Renal cortex interstitium (tissue), 11 donors: Measurements from ENCODE around the gene DCDC2C. TPM values are rescaled to one million over a fixed set of nuclear protein-coding genes. Genes with fewer than 3 reads are reported as not detected.

Experiments used
- DNase-seq, 11 donors: peaks; one replicate each; pipeline ENCODE4 v3.0.0-alpha.2; 2013; ENCODE audit warnings: low read depth in 9 of 11, low spot score in 4 of 11; ENCODE audit errors: extremely low read depth in 1 of 11
- polyA plus RNA-seq, 3 donors: library from polyadenylated mRNA; unstranded; fragments of 120-200 nt; gene quantifications; one replicate each; pipeline ENCODE4 v1.2.1, GENCODE V29; 2013; ENCODE audit not compliant: insufficient read length in 3 of 3

Gene DCDC2C
- polyA plus RNA-seq, 3 donors: 0.32 to 0.56 TPM; not detected in 1

DNA sequence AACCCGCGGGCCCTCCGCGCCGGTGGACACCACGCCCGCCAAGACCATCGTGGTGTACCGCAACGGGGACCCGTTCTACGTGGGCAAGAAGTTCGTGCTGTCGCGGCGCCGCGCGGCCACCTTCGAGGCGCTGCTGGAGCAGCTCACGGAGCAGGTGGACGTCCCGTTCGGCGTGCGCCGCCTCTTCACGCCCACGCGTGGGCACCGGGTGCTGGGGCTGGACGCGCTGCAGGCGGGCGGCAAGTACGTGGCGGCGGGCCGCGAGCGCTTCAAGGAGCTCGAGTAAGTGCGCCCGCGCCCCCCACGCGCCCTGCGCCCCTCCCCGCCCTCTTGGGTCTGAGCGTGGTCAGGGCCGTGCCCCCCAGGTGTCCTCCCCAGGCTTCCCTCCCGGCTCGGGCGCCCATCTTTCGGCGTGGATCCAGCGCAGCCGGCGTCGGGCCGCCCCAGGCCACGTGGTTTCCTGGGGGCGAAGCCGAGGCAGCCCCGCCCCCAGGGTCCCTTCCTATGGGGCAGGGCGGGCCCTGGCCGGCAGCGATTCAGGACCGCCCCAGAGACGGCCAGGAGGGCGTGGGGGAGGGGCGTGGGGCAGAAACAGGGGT is 481 bp downstream of the DCDC2C start:
- DNase-seq: no peak

DNA sequence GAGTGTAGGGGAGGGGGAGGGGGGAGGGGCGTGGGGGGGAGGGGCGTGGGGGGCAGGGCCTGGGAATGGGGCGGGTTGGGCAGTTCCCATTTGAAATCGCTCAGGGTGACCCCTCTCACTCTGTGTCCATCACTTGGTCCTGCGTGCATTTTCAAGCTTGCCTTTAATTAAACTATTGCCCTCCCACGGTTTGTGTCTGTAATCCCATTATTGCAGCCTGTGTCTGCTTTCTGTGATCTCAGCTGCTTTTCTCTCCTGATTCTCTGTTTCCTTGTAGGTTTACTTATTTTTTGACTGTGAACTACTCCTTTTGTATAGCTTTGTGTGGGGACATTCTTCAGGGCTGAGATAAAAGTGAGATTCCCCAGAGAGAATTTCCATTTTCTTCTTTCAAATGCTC is 1.3 kb downstream of the DCDC2C start:
- no peak for DNase-seq

DNA sequence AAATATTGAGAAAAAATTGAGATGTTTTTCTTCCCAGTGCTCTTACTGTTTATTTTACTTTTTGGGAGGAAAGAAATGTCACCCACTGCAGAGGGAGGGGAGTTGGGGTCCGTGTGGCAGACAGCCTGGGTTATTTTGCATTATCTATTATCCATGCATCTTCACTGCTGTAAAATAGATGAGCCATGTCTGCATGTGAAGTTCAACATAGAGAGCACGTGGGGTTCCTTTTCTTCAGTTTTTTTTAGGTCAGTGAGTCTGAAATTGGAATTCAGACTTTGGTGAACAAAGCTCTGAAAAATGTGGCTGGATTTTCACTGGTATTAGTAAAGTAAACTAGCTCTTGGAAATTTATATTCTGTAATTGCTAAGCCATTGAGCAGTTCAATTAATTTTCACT is 2.4 kb downstream of the DCDC2C start:
- no peak for DNase-seq

DNA sequence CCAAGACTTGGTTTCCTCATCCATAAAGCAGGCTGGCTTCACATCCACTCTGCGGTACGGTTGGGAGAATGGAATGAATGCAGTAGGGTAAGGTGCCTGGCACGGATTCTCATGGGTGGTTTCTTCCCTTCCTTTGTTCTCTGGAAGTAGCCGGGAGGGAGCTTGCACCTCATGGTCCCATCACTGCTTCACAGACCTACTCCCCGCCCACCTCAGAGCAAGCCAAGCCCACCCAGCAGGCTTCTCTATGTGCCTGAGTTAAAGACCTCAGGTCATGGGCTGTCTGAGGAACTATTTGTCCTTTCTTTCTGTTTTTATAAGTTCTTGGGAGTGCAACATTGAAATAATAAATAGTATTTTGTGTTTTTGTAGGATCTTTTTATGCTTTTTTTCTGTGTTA is 3.5 kb downstream of the DCDC2C start:
- DNase-seq: no peak

DNA sequence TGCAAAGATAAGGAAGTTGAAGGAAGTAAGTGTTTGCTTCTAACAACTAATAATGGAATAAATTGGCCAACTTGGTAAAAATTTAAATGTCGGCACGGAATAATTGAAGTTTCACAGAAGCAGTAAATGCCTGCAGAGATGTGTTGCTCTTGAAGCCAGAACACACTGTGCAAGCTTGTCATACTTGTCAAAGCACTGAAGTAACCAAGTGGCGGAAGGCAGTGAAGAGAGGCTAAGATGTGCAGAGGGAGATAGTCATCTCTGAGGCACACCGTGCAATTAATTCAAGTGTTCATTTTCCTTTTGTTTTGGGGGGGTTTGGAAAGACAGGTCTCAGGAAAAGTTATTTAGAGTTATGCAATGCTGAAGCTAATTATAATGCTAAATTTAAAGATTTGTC is 5.2 kb downstream of the DCDC2C start:
- DNase-seq: no peak

DNA sequence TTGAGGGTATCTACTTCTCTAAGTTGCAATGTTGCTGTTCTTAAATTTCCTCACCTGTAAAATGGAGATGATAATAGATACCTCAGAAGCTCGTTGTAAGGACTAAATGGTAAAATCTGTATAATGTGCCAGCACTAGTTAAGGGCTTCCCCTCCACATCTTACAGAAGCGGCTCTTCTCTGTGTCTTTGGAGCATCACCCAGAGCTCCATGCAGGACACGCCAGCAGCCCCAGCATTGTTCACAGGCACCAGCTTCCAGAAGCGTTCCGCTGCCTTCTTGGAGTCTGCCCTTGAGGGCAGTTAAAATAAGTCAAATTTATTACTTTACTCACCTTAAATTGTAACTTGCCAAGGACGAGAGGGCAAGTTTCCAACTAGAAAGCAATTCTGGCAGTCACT is 5.8 kb downstream of the DCDC2C start:
- DNase-seq: no peak

DNA sequence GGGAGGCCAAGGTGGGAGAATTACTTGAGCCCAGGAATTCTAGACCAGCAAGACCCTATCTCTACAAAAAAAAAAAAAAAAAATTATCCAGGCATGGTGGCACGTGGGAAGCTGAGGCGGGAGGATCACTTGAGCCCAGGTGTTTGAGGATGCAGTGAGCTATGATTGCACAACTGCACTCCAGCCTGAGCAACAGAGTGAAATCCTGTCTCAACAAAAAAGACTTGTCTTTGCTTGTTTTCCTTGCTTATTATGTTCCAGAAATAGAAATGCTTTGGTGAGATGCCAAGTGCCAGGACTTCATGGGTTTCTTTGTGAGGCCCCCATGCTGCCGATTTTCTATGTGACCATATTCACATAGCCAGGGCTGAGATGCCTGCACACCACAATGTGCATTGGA is 9.0 kb downstream of the DCDC2C start:
- no peak for DNase-seq

DNA sequence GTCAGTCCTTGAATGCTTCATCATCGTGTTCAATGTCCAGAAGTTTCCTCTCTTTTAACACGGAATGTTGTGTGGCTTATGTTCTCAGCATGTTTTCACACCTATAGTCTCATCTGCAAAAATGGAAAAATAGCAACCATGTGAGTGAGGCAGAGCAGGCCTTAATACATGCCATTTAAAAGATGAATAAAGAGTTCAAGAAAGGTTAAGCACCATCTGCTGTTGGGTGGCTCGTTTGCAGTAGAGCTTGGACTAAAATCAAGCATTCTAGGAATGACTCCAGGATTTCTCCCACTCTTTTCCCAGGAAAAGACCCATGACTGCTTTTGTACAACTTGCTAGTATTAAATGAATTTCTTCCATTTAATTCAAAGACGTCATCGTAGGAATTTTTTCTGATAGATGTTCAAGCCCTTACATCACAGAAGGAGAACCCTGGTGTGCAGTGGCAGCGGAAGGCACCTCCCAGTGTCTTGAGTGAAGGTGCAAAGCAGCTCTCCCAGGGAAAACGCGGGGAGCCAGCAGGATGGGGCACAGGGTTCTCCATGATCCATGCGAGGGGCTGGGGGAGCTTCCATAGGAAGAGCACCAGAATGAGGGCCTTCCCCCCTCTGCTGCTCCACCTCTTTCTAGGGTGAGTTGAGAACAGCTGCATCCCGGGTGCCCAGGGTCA is 9.6 kb downstream of the DCDC2C start:
- peak in 2 of 11 donors; percentile 18 to 33 for DNase-seq

DNA sequence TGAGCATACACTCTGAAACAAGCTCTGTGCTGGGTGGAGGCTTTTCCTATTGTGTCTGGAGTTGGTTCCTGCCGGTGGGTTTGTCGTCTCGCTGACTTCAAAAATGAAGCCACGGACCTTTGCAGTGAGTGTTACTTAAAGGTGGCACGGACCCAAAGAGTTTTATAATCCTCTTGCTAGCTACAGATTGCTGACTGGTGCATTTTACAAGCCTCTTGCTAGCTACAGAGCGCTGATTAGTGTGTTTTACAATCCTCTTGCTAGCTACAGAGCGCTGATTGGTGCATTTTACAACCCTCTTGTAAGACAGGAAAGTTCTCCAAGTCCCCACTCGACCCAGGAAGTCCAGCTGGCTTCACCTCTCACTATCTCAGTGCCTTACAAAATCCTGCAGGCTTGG is 15.3 kb downstream of the DCDC2C start:
- no peak for DNase-seq

DNA sequence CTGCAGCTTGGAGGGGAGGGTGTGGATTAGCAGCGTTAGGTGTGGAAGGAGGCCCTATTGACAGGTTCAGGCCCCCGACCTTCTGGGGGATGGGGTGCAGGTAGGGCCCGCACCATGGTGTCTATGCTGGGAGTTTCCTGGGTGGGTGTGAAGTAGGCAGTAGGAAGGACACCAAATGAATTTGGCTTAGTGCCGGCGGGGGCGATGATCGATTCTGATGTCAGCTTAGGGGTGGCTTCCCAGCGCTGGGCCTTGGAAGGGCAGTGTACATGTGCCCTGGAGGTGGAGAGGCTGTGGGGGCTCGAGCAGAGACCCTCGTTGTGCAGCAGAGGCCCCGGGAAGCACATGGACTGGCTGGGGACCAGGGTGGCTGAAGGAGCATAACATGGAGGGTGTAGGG is 21.6 kb downstream of the DCDC2C start:
- no peak for DNase-seq

DNA sequence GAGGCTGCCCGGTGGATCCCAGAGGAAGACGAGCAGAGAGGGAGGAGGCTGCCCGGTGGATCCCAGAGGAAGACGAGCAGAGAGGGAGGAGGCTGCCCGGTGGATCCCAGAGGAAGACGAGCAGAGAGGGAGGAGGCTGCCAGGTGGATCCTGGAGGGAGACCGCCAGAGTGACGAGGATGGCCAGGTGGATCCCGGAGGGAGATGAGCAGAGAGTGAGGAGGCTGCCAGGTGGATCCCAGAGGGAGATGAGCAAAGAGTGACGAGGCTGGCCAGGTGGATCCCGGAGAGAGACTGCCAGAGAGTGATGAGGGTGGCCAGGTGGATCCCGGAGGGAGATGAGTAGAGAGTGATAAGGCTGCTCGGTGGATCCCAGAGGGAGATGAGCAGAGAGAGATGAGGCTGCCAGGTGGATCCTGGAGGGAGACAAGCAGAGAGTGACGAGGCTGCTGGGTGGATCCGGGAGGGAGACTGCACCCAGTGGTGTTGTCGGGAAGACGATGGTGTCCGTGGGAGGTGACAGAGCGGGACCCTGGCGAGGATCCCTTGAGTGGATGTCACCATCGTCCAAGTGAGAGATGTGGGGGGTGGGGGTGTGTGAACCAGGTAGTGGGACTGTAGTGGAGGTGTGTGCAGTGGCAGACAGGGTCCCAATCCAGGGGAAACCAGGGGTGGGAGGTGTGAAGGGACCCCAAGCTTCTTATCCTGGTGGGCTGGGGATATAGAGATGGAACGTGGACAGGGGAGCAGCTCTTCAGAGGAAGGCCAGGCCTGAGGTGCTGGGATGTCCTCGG is 22.3 kb downstream of the DCDC2C start:
- no peak for DNase-seq

DNA sequence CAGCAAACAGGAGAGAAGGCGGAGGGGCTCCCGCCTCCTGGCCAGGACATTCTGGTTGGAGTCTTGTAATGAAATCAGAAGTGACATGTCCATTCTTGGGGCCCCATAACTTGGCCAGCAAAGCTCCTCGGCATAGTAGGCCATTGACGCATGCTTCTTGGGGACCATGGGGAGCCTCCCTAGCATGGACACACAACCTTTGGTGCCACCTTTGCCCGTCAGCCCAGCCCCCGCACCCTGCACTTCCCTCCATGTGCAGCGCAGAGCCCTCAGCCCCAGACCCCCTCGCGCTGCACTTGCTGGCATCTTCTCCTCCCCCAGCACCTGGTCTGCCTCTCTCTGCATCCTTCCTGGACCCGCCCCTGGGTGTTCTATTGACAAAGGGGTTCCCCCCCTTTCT is 23.1 kb downstream of the DCDC2C start:
- DNase-seq: no peak

DNA sequence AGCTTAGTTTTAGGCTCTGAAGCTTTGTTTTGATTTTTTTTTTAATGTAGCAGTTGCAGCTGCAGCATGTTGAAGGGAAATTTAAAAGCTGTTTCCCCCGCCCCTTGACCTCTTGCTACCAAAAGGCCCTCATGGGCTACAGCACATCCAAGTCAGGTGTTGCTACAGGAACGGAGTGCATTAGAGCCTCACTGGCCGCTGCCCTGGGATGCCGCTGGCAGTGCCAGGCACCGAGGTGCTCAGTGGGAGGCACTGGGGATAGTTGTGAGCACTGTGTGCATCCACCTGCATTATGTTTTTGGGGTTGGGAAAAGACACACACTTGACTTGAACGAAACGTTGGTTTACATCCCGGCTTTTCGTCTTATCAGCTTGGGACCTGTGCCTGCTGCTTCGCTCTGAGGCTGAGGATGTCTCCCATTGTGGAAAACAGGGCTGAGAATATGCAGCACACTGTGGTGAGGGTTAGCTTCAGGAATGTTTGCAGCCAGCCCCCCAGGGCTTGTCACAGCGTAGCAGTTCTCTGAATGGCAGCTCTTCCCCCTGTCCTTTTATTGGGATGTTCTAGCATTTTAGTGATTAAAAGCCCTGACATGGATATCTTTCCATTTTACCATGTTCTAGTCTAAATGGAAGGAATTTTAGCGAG is 24.1 kb downstream of the DCDC2C start:
- no peak for DNase-seq

DNA sequence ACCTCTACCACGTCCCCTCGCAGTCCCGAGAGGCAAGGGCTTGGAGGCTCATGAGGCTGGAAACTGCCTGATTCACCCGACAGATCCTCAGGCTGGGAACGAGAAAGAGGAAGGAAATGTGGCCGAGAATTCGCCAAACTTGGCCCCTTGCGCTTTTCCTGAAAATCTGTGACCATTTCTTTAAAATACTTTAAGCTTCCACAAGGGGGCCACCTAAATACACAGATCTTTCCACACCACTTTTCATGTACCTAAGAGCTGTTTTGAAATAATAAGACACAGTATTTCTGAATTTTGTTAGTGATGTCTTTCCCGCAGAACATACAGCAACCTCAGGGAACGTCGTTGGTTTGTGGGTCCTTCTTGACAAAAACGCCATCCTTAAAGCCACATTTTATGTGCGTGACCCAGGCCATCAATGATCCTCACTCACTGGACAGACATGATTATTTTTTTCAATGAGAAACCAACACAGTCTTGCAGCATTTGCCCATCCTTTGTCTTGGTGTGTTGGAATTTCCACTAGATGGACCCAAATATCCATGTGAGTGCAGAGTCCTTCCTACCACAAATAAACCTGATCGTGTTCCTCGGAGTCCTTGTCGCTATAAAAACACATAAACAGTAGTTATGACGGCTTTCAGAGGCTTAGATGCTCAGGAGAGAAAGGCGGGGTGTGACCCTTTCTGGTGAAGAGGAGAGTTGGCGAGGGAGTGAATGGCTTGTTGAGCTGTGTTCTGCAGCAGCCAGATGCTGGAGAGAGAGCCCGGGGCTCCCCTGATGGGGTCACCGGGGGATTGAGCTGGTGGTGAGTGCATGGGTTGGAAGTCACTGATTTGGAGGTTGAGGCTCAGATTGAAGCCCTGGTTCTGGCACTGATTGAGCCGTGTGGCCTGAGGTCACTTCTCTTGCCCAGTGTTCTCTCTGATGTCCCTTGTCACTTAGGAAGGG is 25.0 kb downstream of the DCDC2C start:
- DNase-seq: peak in 9 of 11 donors; percentile 48 to 68 (median 60)

DNA sequence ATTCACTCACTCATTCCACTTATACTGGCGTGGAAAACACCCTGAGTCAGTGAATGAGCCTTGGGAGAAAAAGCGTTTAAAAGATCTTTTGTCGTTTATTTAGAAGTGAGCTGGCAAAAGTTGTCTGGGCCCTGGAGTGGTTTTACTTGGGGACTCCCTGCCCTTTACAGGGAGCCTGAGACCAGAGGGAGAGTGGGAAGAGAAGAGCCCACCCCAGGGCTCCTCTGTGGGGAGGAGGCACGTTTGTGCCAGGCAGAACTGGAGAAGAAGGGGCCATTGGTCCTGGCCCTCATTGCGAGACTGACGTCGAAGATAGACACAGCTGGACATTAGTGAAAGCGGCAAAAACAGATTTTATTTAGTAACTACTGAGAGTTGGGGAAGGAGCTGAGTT is 25.7 kb downstream of the DCDC2C start:
- no peak for DNase-seq

DNA sequence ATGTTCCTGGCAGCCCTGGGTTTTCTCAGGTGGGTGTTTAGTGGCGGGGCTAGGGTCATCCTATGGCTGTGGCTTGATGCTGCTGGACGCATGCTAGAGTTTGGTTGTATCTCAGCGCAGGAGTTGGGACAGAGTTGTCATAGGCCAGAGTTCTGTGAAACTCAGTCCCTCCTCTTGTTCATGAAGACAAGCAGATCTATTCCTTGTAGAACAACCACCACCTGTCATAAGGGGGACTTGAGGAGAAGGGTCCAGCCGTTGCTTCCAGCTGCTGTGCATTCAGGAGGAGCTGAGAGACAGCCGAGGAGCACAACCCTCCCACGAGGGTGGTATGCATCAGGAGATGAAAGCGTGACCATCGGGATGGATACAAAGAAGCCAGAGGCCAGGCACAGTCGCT is 26.4 kb downstream of the DCDC2C start:
- DNase-seq: no peak

DNA sequence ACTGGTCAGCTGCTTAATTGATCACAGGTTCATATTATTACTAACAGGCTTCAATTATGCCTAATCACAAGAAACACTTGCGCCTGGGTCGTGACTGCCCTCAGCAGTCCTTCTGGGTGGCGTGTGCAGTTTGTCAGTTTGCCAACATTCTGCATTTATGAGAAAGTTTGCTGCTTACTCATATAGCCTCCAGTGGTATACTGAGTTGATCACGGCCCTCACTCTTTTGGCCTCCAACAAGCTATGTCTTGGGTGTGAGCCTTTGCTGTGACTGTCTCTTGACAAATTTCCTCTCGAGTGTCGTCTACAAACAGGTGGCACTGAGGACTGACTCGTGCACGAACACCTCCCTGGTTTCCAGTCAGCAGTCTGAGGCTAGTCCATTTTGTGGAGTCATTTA is 27.3 kb downstream of the DCDC2C start:
- DNase-seq: no peak

DNA sequence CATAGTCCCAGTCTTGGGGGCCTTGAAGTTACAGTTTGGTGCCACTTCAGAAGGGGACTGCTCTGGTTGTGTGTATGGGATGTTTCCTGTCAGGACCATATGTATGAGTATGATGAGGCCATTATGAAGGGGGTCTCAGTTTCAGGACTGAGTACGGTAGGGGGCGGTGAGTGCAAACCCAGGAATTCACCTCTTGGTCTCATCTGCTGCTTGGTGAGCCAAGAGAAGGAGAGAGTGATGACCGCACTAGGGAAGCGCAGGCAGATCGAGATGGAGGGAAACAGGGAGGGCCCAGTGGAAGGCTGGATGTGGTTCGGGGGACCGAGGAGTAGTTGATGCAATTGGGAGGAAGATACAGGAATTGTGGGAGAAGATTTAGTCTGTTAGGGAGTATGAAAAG is 28.5 kb downstream of the DCDC2C start:
- no peak for DNase-seq

DNA sequence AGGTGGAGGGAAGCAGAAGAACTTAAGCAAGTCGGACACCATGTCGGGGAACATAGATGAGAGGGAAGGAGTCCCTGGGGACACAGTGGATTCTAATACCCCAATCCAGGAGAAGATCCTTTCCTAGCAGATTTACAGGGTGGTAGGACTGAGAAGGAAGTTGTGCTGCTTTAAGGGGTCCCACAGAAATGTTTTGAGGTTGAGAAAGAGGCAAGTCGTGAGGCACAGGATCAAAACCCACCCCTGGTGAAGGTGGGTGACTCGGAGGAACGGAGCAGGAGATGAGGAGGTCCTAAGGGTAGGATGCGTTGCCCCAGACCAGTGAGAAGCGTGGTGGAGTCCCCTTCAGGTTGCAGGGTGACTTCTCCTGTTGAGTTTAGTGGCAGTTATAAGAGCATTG is 32.7 kb downstream of the DCDC2C start:
- no peak for DNase-seq
